A673 (cell line): ENCODE results near the gene NEK1. TPM values are rescaled to one million over a fixed set of nuclear protein-coding genes. Genes with fewer than 3 reads are reported as not detected.

Experiments used
- BruUV-seq: library from RNA; stranded (reverse); fragments of 400-500 nt; replicated peaks from 2 replicates; lab custom pipeline; 2021; lab: Mats Ljungman, UMichigan
- CTCF ChIA-PET: fragments of 300-600 bp; sonication (Branson Sonifier 250); formaldehyde crosslinking; loops from one replicate; lab custom pipeline; 2022; ENCODE audit warnings: antibody characterized with exemption; lab: Charles Lee
- POLR2A ChIA-PET: fragments of 300-600 bp; sonication (Branson Sonifier 250); formaldehyde crosslinking; loops from one replicate; lab custom pipeline; 2022; ENCODE audit warnings: antibody characterized with exemption; ENCODE audit not compliant: low non-redundant PET; lab: Charles Lee
- DNase-seq: peaks from one replicate; pipeline ENCODE4 v3.0.0-alpha.2; 2015; ENCODE audit warnings: low spot score
- H3K27ac ChIP-seq: fragments of 200-600 bp; sonication (generic); 2 replicates; pipeline ENCODE4 v1.5.1; 2016; ENCODE audit warnings: mixed run types, low read depth, mild to moderate bottlenecking, mixed read lengths, antibody characterized with exemption, low read length; ENCODE audit not compliant: poor library complexity, severe bottlenecking
- H3K27me3 ChIP-seq: fragments of 200-600 bp; sonication (generic); replicated peaks from 2 replicates; pipeline ENCODE4 v1.6.1; 2017; ENCODE audit warnings: mixed run types, low read depth, mild to moderate bottlenecking, mixed read lengths, antibody characterized with exemption, low read length; ENCODE audit not compliant: insufficient read depth, poor library complexity
- H3K36me3 ChIP-seq: fragments of 200-600 bp; sonication (generic); 2 replicates; pipeline ENCODE4 v1.6.1; 2016; ENCODE audit warnings: mixed run types, mild to moderate bottlenecking, mixed read lengths, antibody characterized with exemption, low read length; ENCODE audit not compliant: insufficient read depth, poor library complexity, severe bottlenecking
- H3K4me1 ChIP-seq: fragments of 200-600 bp; sonication (generic); 2 replicates; pipeline ENCODE4 v1.6.1; 2017; ENCODE audit warnings: mixed run types, mild to moderate bottlenecking, mixed read lengths, antibody characterized with exemption, low read length; ENCODE audit not compliant: insufficient read depth, poor library complexity, severe bottlenecking
- H3K4me3 ChIP-seq: fragments of 200-600 bp; sonication (generic); 2 replicates; pipeline ENCODE4 v1.5.1; 2016; ENCODE audit warnings: low read depth, mixed run types, mild to moderate bottlenecking, mixed read lengths, low read length; ENCODE audit not compliant: poor library complexity, severe bottlenecking
- H3K9me3 ChIP-seq: fragments of 200-600 bp; sonication (generic); 2 replicates; pipeline ENCODE4 v1.6.1; 2016; ENCODE audit warnings: mixed run types, low read depth, mild to moderate bottlenecking, mixed read lengths, antibody characterized with exemption, low read length; ENCODE audit not compliant: poor library complexity, severe bottlenecking
- EZH2 ChIP-seq: fragments of 200-600 bp; sonication (generic); IDR thresholded peaks from 2 replicates; pipeline ENCODE4 v1.6.1; 2017; ENCODE audit warnings: borderline replicate concordance, low read depth, mild to moderate bottlenecking, mixed read lengths, antibody characterized with exemption, low read length; ENCODE audit not compliant: poor library complexity, severe bottlenecking
- intact Hi-C: fragments of 100-400 bp; cut with micrococcal nuclease; formaldehyde crosslinking; loops from one replicate; pipeline ENCODE4 v1.10.0; 2022; ENCODE audit not compliant: unreplicated experiment
- total RNA-seq: library from RNA; stranded (reverse); gene quantifications from 2 replicates; pipeline ENCODE4 v1.2.3, GENCODE V29; 2021
- TF ChIP-seq, protein P1 (sequence below): fragments of 300-800, 200-600 bp; sonication (generic); conservative IDR thresholded peaks from 2 replicates; pipeline ENCODE4 v1.5.1; 2017; ENCODE audit warnings: low read depth, mild to moderate bottlenecking, antibody characterized with exemption, low read length, moderate library complexity, mixed read lengths

NEK1 gene
- total RNA-seq, 1 experiment from 2014 or later = 12.9 TPM

GRCh38 chr4:169604131-169604900 lies 8.1 kb downstream of the NEK1 start:
- no peak for TF ChIP-seq EZH2
- TF ChIP-seq, protein P1, sequence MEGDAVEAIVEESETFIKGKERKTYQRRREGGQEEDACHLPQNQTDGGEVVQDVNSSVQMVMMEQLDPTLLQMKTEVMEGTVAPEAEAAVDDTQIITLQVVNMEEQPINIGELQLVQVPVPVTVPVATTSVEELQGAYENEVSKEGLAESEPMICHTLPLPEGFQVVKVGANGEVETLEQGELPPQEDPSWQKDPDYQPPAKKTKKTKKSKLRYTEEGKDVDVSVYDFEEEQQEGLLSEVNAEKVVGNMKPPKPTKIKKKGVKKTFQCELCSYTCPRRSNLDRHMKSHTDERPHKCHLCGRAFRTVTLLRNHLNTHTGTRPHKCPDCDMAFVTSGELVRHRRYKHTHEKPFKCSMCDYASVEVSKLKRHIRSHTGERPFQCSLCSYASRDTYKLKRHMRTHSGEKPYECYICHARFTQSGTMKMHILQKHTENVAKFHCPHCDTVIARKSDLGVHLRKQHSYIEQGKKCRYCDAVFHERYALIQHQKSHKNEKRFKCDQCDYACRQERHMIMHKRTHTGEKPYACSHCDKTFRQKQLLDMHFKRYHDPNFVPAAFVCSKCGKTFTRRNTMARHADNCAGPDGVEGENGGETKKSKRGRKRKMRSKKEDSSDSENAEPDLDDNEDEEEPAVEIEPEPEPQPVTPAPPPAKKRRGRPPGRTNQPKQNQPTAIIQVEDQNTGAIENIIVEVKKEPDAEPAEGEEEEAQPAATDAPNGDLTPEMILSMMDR = no peak
- H3K4me3 ChIP-seq = no peak overlapping the region
- CTCF ChIA-PET = no interaction called here
- BruUV-seq = no TSS peak
- H3K27ac ChIP-seq = no peak overlapping the region
- peaks cover 12% of the 10 kb centered on the region for H3K4me1 ChIP-seq
- intact Hi-C loops = no loop called here
- H3K9me3 ChIP-seq = no peaks in the 10 kb centered on the region
- no peak for DNase-seq
- no peaks in the 10 kb centered on the region for H3K27me3 ChIP-seq
- H3K36me3 ChIP-seq = no peaks in the 10 kb centered on the region
- POLR2A ChIA-PET = no interaction called here

GRCh38 chr4:169603312-169603711 lies 9.1 kb downstream of the NEK1 start:
- CTCF ChIA-PET = no interaction called here
- no peaks in the 10 kb centered on the region for H3K9me3 ChIP-seq
- H3K36me3 ChIP-seq = no peaks in the 10 kb centered on the region
- no peaks in the 10 kb centered on the region for H3K27me3 ChIP-seq
- no peak overlapping the region for H3K4me3 ChIP-seq
- TF ChIP-seq, protein P1 = no peak
- TF ChIP-seq EZH2 = no peak
- intact Hi-C loops = no loop called here
- DNase-seq = no peak
- POLR2A ChIA-PET = no interaction called here
- no peak overlapping the region for H3K27ac ChIP-seq
- BruUV-seq = no TSS peak
- H3K4me1 ChIP-seq = peaks cover 12% of the 10 kb centered on the region

DNA sequence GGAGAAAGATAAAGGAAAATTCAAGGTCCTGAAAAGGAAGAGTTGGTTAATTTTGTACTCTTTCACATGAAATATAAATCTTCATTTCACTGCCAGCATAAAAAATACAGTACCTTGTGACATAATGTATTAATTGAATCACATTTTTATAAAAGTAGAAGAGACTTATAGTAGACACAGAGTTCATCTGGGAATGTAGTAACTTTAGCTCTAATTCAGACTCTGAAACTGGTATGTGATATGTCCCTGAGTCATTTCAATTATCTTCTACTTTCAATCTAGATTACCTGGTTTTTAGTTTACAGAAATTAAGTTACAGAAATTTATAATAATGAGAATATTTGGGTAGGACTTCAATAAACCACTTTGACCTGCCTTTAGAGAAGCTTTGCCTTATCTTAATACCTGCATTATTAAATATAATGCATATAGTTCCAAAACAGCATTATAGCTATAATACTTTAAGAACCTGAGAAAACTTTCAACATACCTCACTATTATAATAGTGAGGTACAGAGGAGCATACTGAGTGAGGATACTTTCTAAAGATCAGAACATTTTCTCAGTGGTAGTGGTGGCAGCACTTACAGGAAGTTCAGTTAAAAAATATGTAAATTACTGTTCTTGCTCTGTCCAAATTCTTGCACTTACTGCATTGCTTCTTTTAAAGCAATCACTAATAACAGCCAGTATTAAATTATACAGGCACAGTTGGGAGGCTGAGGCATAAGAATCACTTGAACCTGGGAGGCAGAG lies 11.2 kb downstream of the NEK1 start:
- Histone ChIP-seq H3K4me3 (no peak overlapping the region), H3K9me3 (no peaks in the 10 kb centered on the region), H3K27ac (no peak overlapping the region), H3K4me1 (peaks cover 12% of the 10 kb centered on the region), H3K27me3 (no peaks in the 10 kb centered on the region), H3K36me3 (no peaks in the 10 kb centered on the region)
- POLR2A ChIA-PET = no interaction called here
- CTCF ChIA-PET = no interaction called here
- BruUV-seq = no TSS peak
- no peak for TF ChIP-seq EZH2
- TF ChIP-seq, protein P1 = no peak
- intact Hi-C loops = no loop called here
- no peak for DNase-seq
